CD4-positive, alpha-beta T cell treated with Interleukin-10 for 1 hour (primary cell): Measurements from ENCODE around the gene FAM240A.
"Not testable (repeated sequence)": the region's sequence is repeated elsewhere in the genome, so short reads cannot be mapped to it uniquely, and the experiment has no call there.

Source experiments
- DNase-seq: peaks from one replicate; pipeline ENCODE4 v3.0.0-alpha.2; 2020

The FAM240A gene

GRCh38 chr3:46612324-46612723 is at the start of gene FAM240A:
FAM240A (plus strand) TSS chr3:46612525; CDS start chr3:46612684, 159 bp downstream.
- DNase-seq = no peak

GRCh38 chr3:46564190-46565021 is 47.9 kb upstream of the FAM240A start:
- no peak for DNase-seq

- no peak for DNase-seq
Observed at GRCh38 chr3:46565077-46565476, 47.2 kb upstream of the FAM240A start.

- no peak for DNase-seq
Observed at GRCh38 chr3:46565607-46566039, 46.7 kb upstream of the FAM240A start.

GRCh38 chr3:46566040-46566641 is 46.2 kb upstream of the FAM240A start, which contains the start of gene LRRC2:
LRRC2 (minus strand) TSS chr3:46566302; CDS start chr3:46551591, 14,711 bp downstream.
- DNase-seq = peak; percentile 21

- no peak for DNase-seq
Observed at GRCh38 chr3:46571684-46572083, 40.6 kb upstream of the FAM240A start.

- DNase-seq = no peak
Observed at GRCh38 chr3:46573701-46574100, 38.6 kb upstream of the FAM240A start.

GRCh38 chr3:46574243-46574646 is 38.1 kb upstream of the FAM240A start:
- DNase-seq = no peak

GRCh38 chr3:46574881-46575576 is 37.3 kb upstream of the FAM240A start:
- no peak for DNase-seq

GRCh38 chr3:46575577-46576222 is 36.6 kb upstream of the FAM240A start:
- no peak for DNase-seq

- no peak for DNase-seq
Observed at GRCh38 chr3:46576386-46576785, 35.9 kb upstream of the FAM240A start.

GRCh38 chr3:46576879-46577278 is 35.4 kb upstream of the FAM240A start:
- no peak for DNase-seq

GRCh38 chr3:46577580-46578249 is 34.6 kb upstream of the FAM240A start:
- DNase-seq = not testable (repeated sequence)

GRCh38 chr3:46578973-46579755 is 33.2 kb upstream of the FAM240A start:
- DNase-seq = no peak

- no peak for DNase-seq
Observed at GRCh38 chr3:46579756-46580286, 32.5 kb upstream of the FAM240A start.

GRCh38 chr3:46580675-46581074 is 31.6 kb upstream of the FAM240A start:
- DNase-seq = no peak

- no peak for DNase-seq
Observed at GRCh38 chr3:46584598-46585467, 27.5 kb upstream of the FAM240A start.

GRCh38 chr3:46585799-46586693 is 26.3 kb upstream of the FAM240A start:
- no peak for DNase-seq

GRCh38 chr3:46586738-46587246 is 25.5 kb upstream of the FAM240A start:
- DNase-seq = no peak
